ENCODE measurements around the gene NPSR1. TPM values are rescaled to one million over a fixed set of nuclear protein-coding genes. Genes with fewer than 3 reads are reported as not detected.
"Not testable (repeated sequence)": the region's sequence is repeated elsewhere in the genome, so short reads cannot be mapped to it uniquely, and the experiment has no call there.

NPSR1 gene
- total RNA-seq, 2 experiments from 2014 or later, result not detected

DNA sequence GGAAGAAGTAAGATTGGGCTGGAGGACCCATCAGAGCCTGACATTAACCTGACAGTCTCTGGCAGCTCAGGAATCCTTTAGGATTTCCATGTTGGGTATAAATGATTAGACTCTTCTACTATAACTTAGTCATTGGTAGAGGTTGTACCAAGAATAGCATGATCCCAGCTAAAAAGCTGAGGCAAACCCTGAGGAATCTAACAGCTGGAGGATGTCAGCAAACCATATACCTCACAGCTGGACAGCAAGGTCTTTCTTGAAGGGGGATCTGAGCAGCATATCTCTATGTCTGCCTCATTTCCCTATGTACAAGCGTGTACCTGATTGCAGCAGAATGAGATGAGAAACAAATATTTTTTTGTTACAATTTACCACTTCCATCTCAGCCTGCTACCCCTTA lies 103.2 kb downstream of the NPSR1 start:
- DNase-seq, result no peak
- H3K9me3 Mint-ChIP-seq (ENCODE audit: low read depth), result no peaks in the 10 kb centered on the region
- no peak overlapping the region for H3K4me3 Mint-ChIP-seq
- no peaks in the 10 kb centered on the region for H3K36me3 Mint-ChIP-seq (ENCODE audit: low read depth)
- no peak overlapping the region for H3K27ac Mint-ChIP-seq
- CTCF ChIA-PET, result interaction anchor here (1.5 kb wide), 1 partner anchor 12 kb away, joined by 3 read pairs; no protein-coding TSS in a partner anchor
- POLR2A ChIA-PET, result no interaction called here
- intact Hi-C loops (cut with DNase I, micrococcal nuclease), result no loop called here
- peaks cover 5% of the 10 kb centered on the region for H3K27me3 Mint-ChIP-seq
- no peaks in the 10 kb centered on the region for H3K4me1 Mint-ChIP-seq
- ATAC-seq, result no peak

DNA sequence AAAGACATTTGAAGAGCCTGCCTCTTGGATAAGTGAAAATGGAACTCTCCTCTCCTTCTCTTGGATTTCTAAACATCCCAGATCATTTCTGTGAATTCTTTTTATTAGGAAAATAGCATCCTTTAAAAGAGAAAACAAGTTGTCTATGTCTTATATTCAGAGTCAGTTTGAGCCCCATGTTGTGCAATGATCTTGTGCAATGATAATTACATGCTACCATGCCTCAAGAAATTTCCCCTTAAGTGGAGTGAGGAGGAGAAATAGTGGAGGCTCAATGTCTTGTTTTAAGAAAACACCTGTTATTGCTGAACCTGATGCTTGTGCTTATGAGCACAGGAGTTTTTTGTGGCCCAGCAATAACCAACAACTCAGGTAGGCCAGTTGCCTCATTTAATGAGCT lies 103.6 kb downstream of the NPSR1 start:
- no peak for ATAC-seq

DNA sequence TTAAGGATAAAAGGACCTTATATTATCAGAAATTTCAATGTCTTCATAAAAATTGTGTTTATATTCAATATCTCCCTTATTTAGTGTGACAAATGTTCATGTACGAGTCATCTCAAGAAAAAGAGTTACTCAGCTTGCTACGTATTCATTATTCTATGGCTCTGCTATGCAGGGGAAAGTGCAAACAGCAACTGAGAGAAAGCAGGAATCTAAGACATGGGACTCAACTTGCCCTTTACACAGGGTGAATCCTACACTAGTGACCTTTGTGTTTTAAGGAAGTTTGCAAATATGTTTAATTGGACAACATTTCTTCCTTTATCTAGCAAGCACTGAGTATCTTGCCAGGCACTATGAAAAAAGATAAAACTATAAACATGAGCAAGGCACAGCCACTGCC lies 104.7 kb downstream of the NPSR1 start:
- Mint-ChIP-seq H3K4me1 (no peaks in the 10 kb centered on the region), H3K27me3 (peaks cover 7% of the 10 kb centered on the region), H3K27ac (no peak overlapping the region), H3K4me3 (no peak overlapping the region), H3K9me3 (ENCODE audit: low read depth) (no peaks in the 10 kb centered on the region), H3K36me3 (ENCODE audit: low read depth) (no peaks in the 10 kb centered on the region)
- POLR2A ChIA-PET, result no interaction called here
- CTCF ChIA-PET, result no interaction called here
- DNase-seq (no peak), ATAC-seq (no peak)
- intact Hi-C loops (cut with DNase I, micrococcal nuclease), result no loop called here

More for the DNA sequence above, 103.6 kb downstream of the NPSR1 start:
- Mint-ChIP-seq H3K36me3 (ENCODE audit: low read depth) (no peaks in the 10 kb centered on the region), H3K27ac (no peak overlapping the region), H3K9me3 (ENCODE audit: low read depth) (no peaks in the 10 kb centered on the region), H3K27me3 (peaks cover 5% of the 10 kb centered on the region), H3K4me1 (no peaks in the 10 kb centered on the region), H3K4me3 (no peak overlapping the region)
- POLR2A ChIA-PET, result no interaction called here
- CTCF ChIA-PET, result interaction anchor here (1.5 kb wide), 1 partner anchor 11 kb away, joined by 3 read pairs; no protein-coding TSS in a partner anchor
- no peak for DNase-seq
- intact Hi-C loops (cut with DNase I, micrococcal nuclease), result no loop called here

DNA sequence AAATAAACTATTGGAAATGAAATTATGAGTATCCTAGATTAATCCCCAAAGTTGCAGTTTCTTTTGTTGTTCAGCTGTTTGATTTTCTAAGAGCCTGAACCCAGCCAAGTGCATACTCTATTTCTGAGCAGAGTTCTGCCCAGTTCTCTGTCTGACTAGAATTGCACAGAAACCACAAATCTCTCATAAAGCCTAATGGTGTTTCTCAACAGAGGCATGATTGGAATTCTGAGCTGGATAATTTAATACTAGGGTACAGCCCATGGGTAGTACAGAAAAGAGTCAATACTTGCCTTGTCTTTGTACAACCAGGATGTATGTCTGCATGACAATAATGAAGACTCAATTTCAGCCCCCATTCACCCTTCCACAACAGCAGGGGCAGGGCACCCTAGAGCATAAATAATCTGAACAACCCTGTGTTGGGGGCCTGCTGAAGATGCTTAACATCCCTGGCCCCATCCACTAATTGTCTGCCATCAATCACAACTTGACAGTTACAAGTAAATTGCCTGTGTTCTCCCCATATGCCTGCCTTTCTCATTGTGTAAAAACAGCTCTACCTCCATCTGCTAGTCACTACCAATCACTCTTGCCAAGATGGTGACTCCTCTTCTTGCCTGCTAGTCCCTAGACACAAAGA lies 114.4 kb downstream of the NPSR1 start:
- no peak overlapping the region for H3K27ac Mint-ChIP-seq
- no peak overlapping the region for H3K4me3 Mint-ChIP-seq
- H3K36me3 Mint-ChIP-seq (ENCODE audit: low read depth), result no peaks in the 10 kb centered on the region
- peaks cover 4% of the 10 kb centered on the region for H3K9me3 Mint-ChIP-seq (ENCODE audit: low read depth)
- intact Hi-C loops (cut with DNase I, micrococcal nuclease), result no loop called here
- ATAC-seq, result no peak
- CTCF ChIA-PET, result interaction anchor here (1.1 kb wide), 1 partner anchor 11 kb away, joined by 3 read pairs; no protein-coding TSS in a partner anchor
- DNase-seq, result no peak
- POLR2A ChIA-PET, result no interaction called here
- H3K4me1 Mint-ChIP-seq, result no peaks in the 10 kb centered on the region
- peaks cover 2% of the 10 kb centered on the region for H3K27me3 Mint-ChIP-seq

DNA sequence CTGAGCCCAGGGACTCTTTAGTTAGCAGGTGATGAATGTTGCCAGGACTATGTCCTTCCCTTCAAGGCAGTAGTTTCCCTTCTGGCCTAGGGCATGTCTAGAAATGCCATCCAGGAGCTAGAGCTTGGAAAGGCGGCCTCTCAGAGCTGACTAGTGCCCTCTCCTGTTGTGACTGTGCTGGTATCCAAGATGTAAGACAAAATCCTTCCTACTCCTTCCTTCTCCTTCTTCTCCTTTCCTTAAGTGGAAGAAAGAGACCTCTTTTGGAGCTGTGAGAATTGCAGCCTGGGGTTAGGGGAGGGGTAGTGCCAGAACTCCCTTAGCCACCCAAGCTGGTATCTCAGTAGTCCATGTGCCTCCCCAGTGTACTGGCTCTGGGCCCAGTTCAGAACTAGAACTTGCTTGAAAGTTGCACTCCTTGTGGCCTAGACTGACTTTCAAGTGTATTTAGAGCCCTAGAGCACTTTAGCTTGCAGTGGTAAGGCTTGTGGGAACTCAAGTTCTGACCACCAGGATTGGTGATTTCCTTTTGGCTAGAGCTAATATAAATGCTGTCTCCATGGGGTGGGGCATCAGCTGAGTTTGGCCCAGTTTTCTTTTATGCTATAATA lies 118.8 kb downstream of the NPSR1 start:
- intact Hi-C loops (cut with DNase I, micrococcal nuclease), result no loop called here
- Mint-ChIP-seq H3K27ac (no peak overlapping the region), H3K4me3 (no peak overlapping the region), H3K27me3 (peaks cover 5% of the 10 kb centered on the region), H3K36me3 (ENCODE audit: low read depth) (no peaks in the 10 kb centered on the region), H3K9me3 (ENCODE audit: low read depth) (peaks cover 5% of the 10 kb centered on the region), H3K4me1 (no peaks in the 10 kb centered on the region)
- no peak for ATAC-seq
- CTCF ChIA-PET, result no interaction called here
- no peak for DNase-seq
- POLR2A ChIA-PET, result no interaction called here

DNA sequence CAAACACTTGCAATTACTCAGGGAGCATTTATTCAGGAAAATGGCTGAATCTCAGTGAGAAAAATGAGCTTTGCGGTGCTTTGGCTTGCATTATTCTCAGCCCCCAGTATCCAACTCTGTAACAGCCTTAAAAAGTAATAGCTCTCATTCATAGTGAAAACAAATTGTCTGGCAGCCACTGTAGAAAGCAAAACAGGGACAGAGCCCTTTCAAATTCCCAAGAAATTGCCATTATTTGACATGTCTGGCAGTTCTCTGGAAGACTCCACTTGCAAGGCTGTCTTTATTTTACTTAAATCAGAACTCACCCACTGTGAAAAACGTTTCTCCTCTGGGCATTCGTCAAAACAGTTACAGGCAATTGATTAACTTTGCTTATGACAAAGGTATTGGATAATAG lies 122.5 kb downstream of the NPSR1 start:
- ChIA-PET CTCF (no interaction called here), POLR2A (no interaction called here)
- H3K4me3 Mint-ChIP-seq, result no peak overlapping the region
- intact Hi-C loops (cut with DNase I, micrococcal nuclease), result no loop called here
- H3K36me3 Mint-ChIP-seq (ENCODE audit: low read depth), result no peaks in the 10 kb centered on the region
- no peaks in the 10 kb centered on the region for H3K4me1 Mint-ChIP-seq
- DNase-seq, result no peak
- H3K27ac Mint-ChIP-seq, result no peak overlapping the region
- no peak for ATAC-seq
- H3K27me3 Mint-ChIP-seq, result peaks cover 5% of the 10 kb centered on the region
- H3K9me3 Mint-ChIP-seq (ENCODE audit: low read depth), result peaks cover 20% of the 10 kb centered on the region

DNA sequence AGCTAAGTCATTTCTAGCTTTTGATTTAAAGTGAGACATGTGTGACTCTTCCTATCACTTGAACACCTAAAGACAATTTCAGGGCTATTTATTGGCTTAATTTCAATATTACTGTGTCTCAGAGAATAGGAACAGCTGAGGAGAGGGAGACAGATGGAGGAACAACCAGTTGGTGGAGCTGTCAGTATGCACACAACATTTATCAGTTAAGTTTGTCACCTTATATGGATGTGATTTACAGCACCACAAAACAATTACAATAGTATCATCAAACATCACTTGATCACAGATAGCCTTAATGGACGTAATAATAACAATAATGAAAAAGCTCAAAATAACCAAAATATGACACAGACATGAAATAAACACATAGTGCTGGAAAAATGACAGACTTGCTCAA lies 129.6 kb downstream of the NPSR1 start:
- peaks cover 13% of the 10 kb centered on the region for H3K9me3 Mint-ChIP-seq (ENCODE audit: low read depth)
- no peak overlapping the region for H3K27ac Mint-ChIP-seq
- ChIA-PET CTCF (no interaction called here), POLR2A (no interaction called here)
- intact Hi-C loops (cut with DNase I, micrococcal nuclease), result no loop called here
- ATAC-seq (no peak), DNase-seq (no peak)
- peaks cover 5% of the 10 kb centered on the region for H3K27me3 Mint-ChIP-seq
- no peak overlapping the region for H3K4me3 Mint-ChIP-seq
- no peaks in the 10 kb centered on the region for H3K36me3 Mint-ChIP-seq (ENCODE audit: low read depth)
- H3K4me1 Mint-ChIP-seq, result no peaks in the 10 kb centered on the region

GRCh38 chr7:34806831-34807230 lies 148.8 kb downstream of the NPSR1 start:
- CTCF ChIA-PET, result no interaction called here
- Mint-ChIP-seq H3K27me3 (peaks cover 13% of the 10 kb centered on the region), H3K4me1 (no peaks in the 10 kb centered on the region), H3K36me3 (ENCODE audit: low read depth) (no peaks in the 10 kb centered on the region), H3K27ac (no peak overlapping the region), H3K9me3 (ENCODE audit: low read depth) (no peaks in the 10 kb centered on the region), H3K4me3 (no peak overlapping the region)
- POLR2A ChIA-PET, result no interaction called here
- ATAC-seq, result no peak
- intact Hi-C loops (cut with DNase I, micrococcal nuclease), result no loop called here
- no peak for DNase-seq

GRCh38 chr7:34807548-34808340 lies 149.7 kb downstream of the NPSR1 start:
- ChIA-PET CTCF (interaction anchor here (0.6 kb wide), 1 partner anchor 63 kb away, joined by 3 read pairs; no protein-coding TSS in a partner anchor), POLR2A (no interaction called here)
- Mint-ChIP-seq H3K27me3 (peaks cover 17% of the 10 kb centered on the region), H3K4me3 (no peak overlapping the region), H3K9me3 (ENCODE audit: low read depth) (no peaks in the 10 kb centered on the region), H3K4me1 (no peaks in the 10 kb centered on the region), H3K36me3 (ENCODE audit: low read depth) (no peaks in the 10 kb centered on the region), H3K27ac (no peak overlapping the region)
- no peak for ATAC-seq
- intact Hi-C loops (cut with DNase I, micrococcal nuclease), result no loop called here
- DNase-seq, result no peak

DNA sequence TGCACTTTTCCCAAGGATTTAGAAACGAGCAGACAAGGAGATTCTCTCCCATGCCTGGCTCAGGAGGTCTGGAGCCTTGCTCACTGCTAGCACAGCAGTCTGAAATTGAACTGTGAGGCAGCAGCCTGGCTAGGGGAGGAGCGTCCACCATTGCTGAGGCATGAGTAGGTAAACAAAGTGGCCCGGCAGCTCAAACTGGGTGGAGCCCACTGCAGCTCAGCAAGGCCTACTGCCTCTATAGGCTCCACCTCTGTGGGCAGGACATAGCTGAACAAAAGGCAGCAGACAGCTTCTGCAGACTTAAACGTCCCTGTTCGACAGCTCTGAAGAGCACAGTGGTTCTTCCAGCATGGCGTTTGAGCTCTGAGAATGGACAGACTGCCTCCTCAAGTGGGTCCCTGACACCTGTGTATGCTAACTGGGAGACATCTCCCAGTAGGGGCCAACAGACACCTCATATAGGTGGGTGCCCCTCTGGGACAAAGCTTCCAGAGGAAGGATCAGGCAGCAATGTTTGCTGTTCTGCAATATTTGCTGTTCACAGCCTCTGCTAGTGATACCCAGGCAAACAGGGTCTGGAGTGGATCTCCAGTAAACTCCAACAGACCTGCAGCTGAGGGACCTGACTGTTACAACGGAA lies 156.3 kb downstream of the NPSR1 start:
- intact Hi-C loops (cut with DNase I, micrococcal nuclease); ATAC-seq; H3K27ac Mint-ChIP-seq: not testable (repeated sequence)

DNA sequence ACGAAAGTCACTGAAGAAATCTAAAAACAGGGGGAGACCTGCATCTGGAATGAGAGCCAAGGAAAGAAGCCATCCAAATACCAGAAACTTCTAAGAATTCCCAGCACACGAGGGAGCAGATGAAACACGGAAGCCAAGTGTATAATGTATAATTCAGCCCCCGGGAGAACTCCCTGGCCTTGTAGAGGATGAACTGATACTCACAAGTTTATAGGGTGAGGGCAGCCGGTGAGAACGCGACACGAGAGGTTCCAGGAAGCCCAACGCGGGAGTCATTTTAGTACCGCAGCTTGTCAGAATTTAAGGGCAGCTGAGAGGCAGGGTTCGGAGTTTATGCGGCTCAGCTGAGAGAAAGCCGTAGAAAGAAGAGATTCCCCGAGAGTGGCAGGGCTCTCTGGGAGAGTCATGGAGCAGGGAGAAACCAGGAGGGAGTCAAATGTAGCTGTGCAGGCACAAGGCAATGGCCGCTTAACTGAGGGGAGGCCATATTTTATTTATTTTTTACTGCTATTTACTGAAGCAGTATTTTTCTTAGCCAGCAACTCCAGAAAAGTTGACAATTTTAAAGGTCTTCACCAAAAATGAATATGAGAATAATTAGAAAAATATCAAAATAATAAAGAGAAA lies 164.0 kb downstream of the NPSR1 start:
- Mint-ChIP-seq H3K27me3 (no peaks in the 10 kb centered on the region), H3K36me3 (ENCODE audit: low read depth) (no peaks in the 10 kb centered on the region), H3K9me3 (ENCODE audit: low read depth) (no peaks in the 10 kb centered on the region), H3K27ac (no peak overlapping the region), H3K4me1 (no peaks in the 10 kb centered on the region), H3K4me3 (no peak overlapping the region)
- ChIA-PET POLR2A (no interaction called here), CTCF (no interaction called here)
- no peak for DNase-seq
- ATAC-seq, result no peak
- intact Hi-C loops (cut with DNase I, micrococcal nuclease), result loop anchor here (2.0 to 10.0 kb wide), 3 partner anchors 103 to 215 kb away; partner anchors contain the start of gene DPY19L1 (in 1 of the 2)

More for the DNA sequence above, 156.3 kb downstream of the NPSR1 start:
- H3K27me3 Mint-ChIP-seq, result peaks cover 16% of the 10 kb centered on the region
- H3K4me3 Mint-ChIP-seq; H3K36me3 Mint-ChIP-seq (ENCODE audit: low read depth); DNase-seq; H3K4me1 Mint-ChIP-seq; POLR2A ChIA-PET; H3K9me3 Mint-ChIP-seq (ENCODE audit: low read depth): not testable (repeated sequence)
- CTCF ChIA-PET, result interaction anchor here (0.7 kb wide), 1 partner anchor 17 kb away, joined by 3 read pairs; no protein-coding TSS in a partner anchor
